ENCODE measurements around the gene STX7. TPM values are rescaled to one million over a fixed set of nuclear protein-coding genes. Genes with fewer than 3 reads are reported as not detected.
A peak's percentile ranks its signal among the peaks of the same experiment; 100 is the strongest.
"Not testable (repeated sequence)": the region's sequence is repeated elsewhere in the genome, so short reads cannot be mapped to it uniquely, and the experiment has no call there.

Gene STX7, protein sequence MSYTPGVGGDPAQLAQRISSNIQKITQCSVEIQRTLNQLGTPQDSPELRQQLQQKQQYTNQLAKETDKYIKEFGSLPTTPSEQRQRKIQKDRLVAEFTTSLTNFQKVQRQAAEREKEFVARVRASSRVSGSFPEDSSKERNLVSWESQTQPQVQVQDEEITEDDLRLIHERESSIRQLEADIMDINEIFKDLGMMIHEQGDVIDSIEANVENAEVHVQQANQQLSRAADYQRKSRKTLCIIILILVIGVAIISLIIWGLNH
- 77.9 TPM for total RNA-seq
- polyA plus RNA-seq (ENCODE audit: insufficient read depth, low read depth, low replicate concordance) = 27.4 TPM
- long read RNA-seq, donor 1, full-length matches to known transcripts = 10 of 17 reads
- long read RNA-seq, donor 1, partial matches to known transcripts = 7 of 17 reads
- long read RNA-seq, donor 1, other reads (novel, unspliced or antisense) = 0 of 17 reads
- long read RNA-seq, donor 2, full-length matches to known transcripts = 20 of 20 reads
- long read RNA-seq, donor 2, partial matches to known transcripts = 0 of 20 reads
- long read RNA-seq, donor 2, other reads (novel, unspliced or antisense) = 0 of 20 reads
- long read RNA-seq, donor 3, full-length matches to known transcripts = 28 of 33 reads
- long read RNA-seq, donor 3, partial matches to known transcripts = 5 of 33 reads
- long read RNA-seq, donor 3, other reads (novel, unspliced or antisense) = 0 of 33 reads
- long read RNA-seq, donor 4, full-length matches to known transcripts = 17 of 17 reads
- long read RNA-seq, donor 4, partial matches to known transcripts = 0 of 17 reads
- long read RNA-seq, donor 4, other reads (novel, unspliced or antisense) = 0 of 17 reads
- long read RNA-seq, donor 5, full-length matches to known transcripts = 3 of 3 reads
- long read RNA-seq, donor 5, partial matches to known transcripts = 0 of 3 reads
- long read RNA-seq, donor 5, other reads (novel, unspliced or antisense) = 0 of 3 reads
- long read RNA-seq, donor 6, full-length matches to known transcripts = 35 of 61 reads
- long read RNA-seq, donor 6, partial matches to known transcripts = 26 of 61 reads
- long read RNA-seq, donor 6, other reads (novel, unspliced or antisense) = 0 of 61 reads
- long read RNA-seq, donor 7, full-length matches to known transcripts = 42 of 59 reads
- long read RNA-seq, donor 7, partial matches to known transcripts = 4 of 59 reads
- long read RNA-seq, donor 7, other reads (novel, unspliced or antisense) = 13 of 59 reads
- long read RNA-seq, donor 8, full-length matches to known transcripts = 11 of 11 reads
- long read RNA-seq, donor 8, partial matches to known transcripts = 0 of 11 reads
- long read RNA-seq, donor 8, other reads (novel, unspliced or antisense) = 0 of 11 reads
- long read RNA-seq, donor 9, full-length matches to known transcripts = 9 of 9 reads
- long read RNA-seq, donor 9, partial matches to known transcripts = 0 of 9 reads
- long read RNA-seq, donor 9, other reads (novel, unspliced or antisense) = 0 of 9 reads
- long read RNA-seq, donor 10, full-length matches to known transcripts = 8 of 14 reads
- long read RNA-seq, donor 10, partial matches to known transcripts = 6 of 14 reads
- long read RNA-seq, donor 10, other reads (novel, unspliced or antisense) = 0 of 14 reads

- H3K27me3 ChIP-seq (ENCODE audit: control insufficient read depth, insufficient read depth, low read length) = no peaks in the 10 kb centered on the region
- H3K4me3 ChIP-seq (ENCODE audit: low read length in 3 of 3) = peak within 1 kb of the TSS; percentile 93 to 95 (median 94)
- H3K9ac ChIP-seq (ENCODE audit: low read length in 3 of 3) = peak within 1 kb of the TSS; percentile 78 to 88 (median 81)
- H3K9me3 ChIP-seq (ENCODE audit: control insufficient read depth in 2 of 3, insufficient read depth in 1 of 3, low read length in 3 of 3) = no peaks in the 10 kb centered on the region
- TF ChIP-seq, protein P1, sequence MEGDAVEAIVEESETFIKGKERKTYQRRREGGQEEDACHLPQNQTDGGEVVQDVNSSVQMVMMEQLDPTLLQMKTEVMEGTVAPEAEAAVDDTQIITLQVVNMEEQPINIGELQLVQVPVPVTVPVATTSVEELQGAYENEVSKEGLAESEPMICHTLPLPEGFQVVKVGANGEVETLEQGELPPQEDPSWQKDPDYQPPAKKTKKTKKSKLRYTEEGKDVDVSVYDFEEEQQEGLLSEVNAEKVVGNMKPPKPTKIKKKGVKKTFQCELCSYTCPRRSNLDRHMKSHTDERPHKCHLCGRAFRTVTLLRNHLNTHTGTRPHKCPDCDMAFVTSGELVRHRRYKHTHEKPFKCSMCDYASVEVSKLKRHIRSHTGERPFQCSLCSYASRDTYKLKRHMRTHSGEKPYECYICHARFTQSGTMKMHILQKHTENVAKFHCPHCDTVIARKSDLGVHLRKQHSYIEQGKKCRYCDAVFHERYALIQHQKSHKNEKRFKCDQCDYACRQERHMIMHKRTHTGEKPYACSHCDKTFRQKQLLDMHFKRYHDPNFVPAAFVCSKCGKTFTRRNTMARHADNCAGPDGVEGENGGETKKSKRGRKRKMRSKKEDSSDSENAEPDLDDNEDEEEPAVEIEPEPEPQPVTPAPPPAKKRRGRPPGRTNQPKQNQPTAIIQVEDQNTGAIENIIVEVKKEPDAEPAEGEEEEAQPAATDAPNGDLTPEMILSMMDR (IDR thresholded peaks at IDR 0.05; ENCODE audit: borderline replicate concordance, extremely low read depth, insufficient read depth) = no peak
- intact Hi-C loops (cut with DNase I) = no loop called here
- peak within 1 kb of the TSS; percentile 88 to 89 for H3K27ac ChIP-seq (ENCODE audit: low read depth in 2 of 2, low read length in 2 of 2)
- no peaks in the 10 kb centered on the region for H3K36me3 ChIP-seq (ENCODE audit: control insufficient read depth in 2 of 3, insufficient read depth in 3 of 3, low read length in 3 of 3)
- peak; percentile 93 to 97 (median 96) for DNase-seq
- FAIRE-seq = no peak
- H3K4me1 ChIP-seq (ENCODE audit: control insufficient read depth in 2 of 3, insufficient read depth in 2 of 3, low read depth in 1 of 3, low read length in 3 of 3) = peaks cover 0 to 16% (median 1%) of the 10 kb centered on the region in 3 donors
Observed at GRCh38 chr6:132512638-132513632, at the start of gene STX7. TSS of gene STX7 (minus strand) at chr6:132513116. CDS start at chr6:132503530, 9,586 bp downstream.

DNA sequence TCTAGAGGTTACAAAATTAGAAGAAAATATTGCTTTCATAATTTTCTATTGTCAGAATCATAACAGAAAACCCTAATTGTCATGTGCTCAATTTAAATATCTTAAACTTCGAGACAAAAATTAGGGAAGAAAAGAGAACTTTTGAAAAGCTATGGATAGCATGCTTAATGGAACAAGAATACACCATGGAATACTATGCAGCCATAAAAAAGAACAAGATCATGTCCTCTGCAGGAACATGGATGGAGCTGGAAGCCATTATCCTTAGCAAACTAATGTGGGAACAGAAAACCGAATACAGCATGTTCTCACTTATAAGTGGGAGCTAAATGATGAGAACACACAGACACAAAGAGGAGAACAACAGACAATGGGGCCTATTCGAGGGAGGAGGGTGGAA is 47.2 kb upstream of the STX7 start:
- H3K9me3 ChIP-seq (ENCODE audit: control insufficient read depth in 2 of 3, insufficient read depth in 1 of 3, low read length in 3 of 3); H3K27me3 ChIP-seq (ENCODE audit: control insufficient read depth, insufficient read depth, low read length); H3K4me3 ChIP-seq (ENCODE audit: low read length in 3 of 3); H3K36me3 ChIP-seq (ENCODE audit: control insufficient read depth in 2 of 3, insufficient read depth in 3 of 3, low read length in 3 of 3); H3K27ac ChIP-seq (ENCODE audit: low read depth in 2 of 2, low read length in 2 of 2); FAIRE-seq; H3K9ac ChIP-seq (ENCODE audit: low read length in 3 of 3); H3K4me1 ChIP-seq (ENCODE audit: control insufficient read depth in 2 of 3, insufficient read depth in 2 of 3, low read depth in 1 of 3, low read length in 3 of 3); intact Hi-C loops (cut with DNase I); DNase-seq: not testable (repeated sequence)

DNA sequence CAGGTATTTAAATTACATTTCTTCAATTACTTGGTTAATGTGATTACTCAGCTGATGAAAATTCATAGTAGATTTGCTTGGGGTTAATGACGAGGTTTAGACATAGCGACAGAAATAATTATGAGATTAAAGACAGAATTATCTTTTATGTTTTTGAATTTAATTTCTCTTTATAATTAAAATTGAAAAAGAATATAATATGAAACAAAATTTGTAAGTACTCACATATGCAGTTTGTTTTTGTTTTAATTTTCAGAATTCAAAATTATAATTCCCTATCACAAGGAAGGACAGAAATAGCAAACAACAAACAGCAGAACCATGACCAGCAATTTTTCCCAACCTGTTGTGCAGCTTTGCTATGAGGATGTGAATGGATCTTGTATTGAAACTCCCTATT is 39.5 kb upstream of the STX7 start, which contains the start of gene TAAR8:
Gene TAAR8, plus strand, starts transcription at position 301 of the 400 bp plus-strand sequence. Its CDS starts 21 bp downstream, at position 322.
- Histone ChIP-seq H3K4me3 (ENCODE audit: low read length in 3 of 3) (no peak within 1 kb of the TSS), H3K27ac (ENCODE audit: low read depth in 2 of 2, low read length in 2 of 2) (no peak within 1 kb of the TSS), H3K4me1 (ENCODE audit: control insufficient read depth in 2 of 3, insufficient read depth in 2 of 3, low read depth in 1 of 3, low read length in 3 of 3) (no peaks in the 10 kb centered on the region), H3K36me3 (ENCODE audit: control insufficient read depth in 2 of 3, insufficient read depth in 3 of 3, low read length in 3 of 3) (no peaks in the 10 kb centered on the region), H3K9ac (ENCODE audit: low read length in 3 of 3) (no peak within 1 kb of the TSS), H3K9me3 (ENCODE audit: control insufficient read depth in 2 of 3, insufficient read depth in 1 of 3, low read length in 3 of 3) (no peaks in the 10 kb centered on the region), H3K27me3 (ENCODE audit: control insufficient read depth, insufficient read depth, low read length) (no peaks in the 10 kb centered on the region)
- FAIRE-seq = no peak
- no peak for DNase-seq
- intact Hi-C loops (cut with DNase I) = no loop called here
- TF ChIP-seq, protein P1 (IDR thresholded peaks at IDR 0.05; ENCODE audit: borderline replicate concordance, extremely low read depth, insufficient read depth) = no peak

All from kidney (tissue), 22 donors.